Limb (tissue), 2 donors: ENCODE data around the gene QPCT.
"Not testable (repeated sequence)": the region's sequence is repeated elsewhere in the genome, so short reads cannot be mapped to it uniquely, and the experiment has no call there.

Experiments
- DNase-seq, 2 donors: peaks; one replicate each; pipeline ENCODE4 v3.0.0-alpha.2; 2016; ENCODE audit errors: extremely low spot score in 2 of 2

QPCT gene

GRCh38 chr2:37344453-37345361 lies at the start of gene QPCT:
Gene QPCT, plus strand, starts transcription at chr2:37344630. Its CDS starts 102 bp downstream, at chr2:37344732.
- DNase-seq, result peak in 1 of 2 donors; percentile 69

DNA sequence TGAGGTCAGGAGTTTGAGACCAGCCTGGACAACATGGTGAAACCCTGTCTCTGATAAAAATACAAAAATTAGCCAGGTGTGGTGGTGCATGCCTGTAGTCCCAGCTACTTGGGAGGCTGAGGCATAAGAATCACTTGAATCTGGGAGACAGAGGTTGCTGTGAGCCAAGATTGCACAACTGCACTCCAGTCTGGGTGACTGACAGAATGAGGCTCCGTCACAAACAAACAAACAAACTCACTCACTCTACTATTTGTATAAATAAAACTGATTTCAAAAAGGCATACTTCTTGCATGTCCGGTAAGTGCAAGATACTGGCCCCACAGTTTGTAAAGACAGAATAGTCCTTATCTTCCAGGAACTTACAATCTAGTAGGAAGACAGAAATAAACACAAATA lies 49.6 kb upstream of the QPCT start:
- not testable (repeated sequence) for DNase-seq

- no peak for DNase-seq
Observed at GRCh38 chr2:37295469-37296073, 48.9 kb upstream of the QPCT start.

- no peak for DNase-seq
Observed at GRCh38 chr2:37297632-37298031, 46.8 kb upstream of the QPCT start.

GRCh38 chr2:37300146-37300545 lies 44.3 kb upstream of the QPCT start:
- DNase-seq, result no peak

- DNase-seq, result no peak
Observed at GRCh38 chr2:37300578-37300977, 43.9 kb upstream of the QPCT start.

GRCh38 chr2:37301408-37301807 lies 43.0 kb upstream of the QPCT start:
- DNase-seq, result no peak

GRCh38 chr2:37302701-37303252 lies 41.7 kb upstream of the QPCT start:
- DNase-seq, result no peak

DNA sequence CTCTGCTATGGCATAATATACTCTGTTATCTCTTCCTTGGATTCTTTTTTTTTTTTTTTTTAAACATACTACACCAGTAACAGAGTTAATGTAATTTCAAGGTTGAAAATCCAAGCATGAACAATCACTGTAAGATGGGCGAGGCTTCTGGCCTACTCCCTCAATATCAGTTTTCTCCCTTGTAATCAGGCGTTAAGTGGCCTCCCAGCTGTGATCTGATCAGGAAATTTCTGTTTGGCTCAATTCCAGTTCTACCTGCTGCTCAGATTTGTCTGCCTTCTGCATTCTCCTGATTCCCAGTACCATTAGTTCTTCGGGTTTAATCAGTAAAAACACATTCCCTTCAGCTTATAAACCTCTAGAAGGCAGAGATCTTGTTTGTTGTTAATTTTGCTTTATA lies 38.4 kb upstream of the QPCT start:
- DNase-seq, result no peak

DNA sequence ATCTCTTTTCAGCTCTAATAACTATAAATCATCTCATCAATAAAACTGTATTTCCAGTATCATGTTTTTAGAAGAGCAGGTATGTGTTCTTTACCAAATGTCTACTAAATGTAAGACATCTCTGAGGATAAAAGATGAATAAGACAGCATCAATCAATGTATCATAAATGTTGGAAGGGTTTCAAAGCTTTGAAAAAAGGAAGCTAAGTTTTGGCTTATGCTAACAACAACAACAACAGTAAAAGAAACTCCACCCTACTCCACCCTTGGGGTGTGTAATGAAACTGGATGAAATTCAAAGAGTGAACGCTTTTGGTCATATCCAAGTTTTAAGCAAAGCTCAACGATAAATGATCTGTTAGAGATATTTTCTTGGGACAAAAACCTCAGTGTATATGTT lies 36.9 kb upstream of the QPCT start:
- no peak for DNase-seq

GRCh38 chr2:37315364-37315763 lies 29.1 kb upstream of the QPCT start:
- no peak for DNase-seq

- no peak for DNase-seq
Observed at GRCh38 chr2:37316181-37316580, 28.2 kb upstream of the QPCT start.

DNA sequence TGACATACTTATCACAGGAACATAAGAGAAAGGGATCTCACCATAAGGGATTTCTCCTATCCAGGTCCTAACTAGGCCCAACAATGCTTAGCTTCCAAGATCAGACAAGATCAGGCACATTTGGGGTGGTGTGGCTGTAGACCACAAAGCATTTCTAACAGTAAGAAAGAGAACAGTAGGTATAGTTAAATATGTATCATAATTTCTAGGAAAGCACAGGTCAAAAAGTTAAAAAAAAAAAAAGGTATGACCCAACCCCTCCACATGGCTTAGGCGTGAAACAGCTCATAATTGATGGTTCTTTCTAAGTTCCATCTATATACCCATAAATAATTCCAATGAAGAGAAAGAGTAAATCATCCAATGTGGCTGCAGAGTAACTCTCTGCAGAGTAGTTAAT lies 26.7 kb upstream of the QPCT start:
- DNase-seq, result no peak

- DNase-seq, result no peak
Observed at GRCh38 chr2:37318401-37318800, 26.0 kb upstream of the QPCT start.

GRCh38 chr2:37319754-37320609 lies 24.4 kb upstream of the QPCT start:
- DNase-seq, result no peak

DNA sequence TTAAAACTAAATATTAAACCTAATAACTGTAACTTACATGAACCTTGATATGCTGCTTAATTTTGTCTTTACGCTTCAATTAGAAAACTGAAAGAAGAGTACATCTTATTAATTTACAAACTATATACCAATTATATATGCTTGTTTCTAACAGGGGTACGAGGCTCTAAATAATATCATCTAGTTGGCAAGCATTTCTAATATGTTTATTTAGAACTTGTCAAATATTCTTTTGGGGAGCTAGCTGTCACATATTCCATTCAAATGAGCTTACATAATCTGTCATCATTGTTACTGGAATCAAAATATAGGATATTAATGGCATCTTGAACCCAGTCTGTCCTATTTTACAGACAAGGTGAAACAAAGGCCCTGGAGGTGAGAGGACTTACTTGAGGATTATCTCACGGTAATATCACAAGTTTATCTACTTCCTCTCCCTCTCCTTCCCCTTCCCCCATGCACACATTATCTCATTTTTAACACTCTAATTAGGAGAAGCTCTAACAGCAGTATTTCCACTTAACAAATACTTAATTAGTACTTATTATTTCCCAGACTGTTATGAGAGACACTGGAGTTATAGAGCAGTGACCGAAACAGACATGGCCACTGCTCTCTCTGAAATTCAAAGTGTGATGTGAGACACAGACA lies 23.3 kb upstream of the QPCT start:
- DNase-seq, result no peak

DNA sequence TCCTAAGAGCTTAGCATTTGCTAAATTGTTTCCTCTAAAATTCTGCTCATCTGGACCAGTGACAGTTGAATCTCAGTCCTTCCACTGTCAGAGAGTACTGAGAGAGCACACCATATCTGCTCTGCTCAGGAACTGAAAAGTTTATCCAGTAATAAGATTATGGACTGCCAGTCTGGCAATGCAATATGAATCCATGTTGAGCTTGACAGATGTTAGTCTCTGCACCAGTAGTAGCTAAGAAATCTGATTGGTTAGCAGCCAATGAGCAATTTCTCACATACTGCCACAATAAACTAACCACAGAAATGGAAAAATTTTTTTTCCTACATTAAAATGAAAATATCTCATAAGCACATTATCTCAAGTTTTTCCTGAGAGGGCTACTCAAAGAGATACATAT lies 22.1 kb upstream of the QPCT start:
- DNase-seq, result no peak

GRCh38 chr2:37323176-37323780 lies 21.2 kb upstream of the QPCT start:
- no peak for DNase-seq

- no peak for DNase-seq
Observed at GRCh38 chr2:37323781-37324535, 20.5 kb upstream of the QPCT start.

- DNase-seq, result peak in 1 of 2 donors; percentile 79
Observed at GRCh38 chr2:37324536-37324785, 20.0 kb upstream of the QPCT start.
